Measurements from ENCODE around the gene GAREM1.
"Not testable (repeated sequence)": the region's sequence is repeated elsewhere in the genome, so short reads cannot be mapped to it uniquely, and the experiment has no call there.

Gene GAREM1

DNA sequence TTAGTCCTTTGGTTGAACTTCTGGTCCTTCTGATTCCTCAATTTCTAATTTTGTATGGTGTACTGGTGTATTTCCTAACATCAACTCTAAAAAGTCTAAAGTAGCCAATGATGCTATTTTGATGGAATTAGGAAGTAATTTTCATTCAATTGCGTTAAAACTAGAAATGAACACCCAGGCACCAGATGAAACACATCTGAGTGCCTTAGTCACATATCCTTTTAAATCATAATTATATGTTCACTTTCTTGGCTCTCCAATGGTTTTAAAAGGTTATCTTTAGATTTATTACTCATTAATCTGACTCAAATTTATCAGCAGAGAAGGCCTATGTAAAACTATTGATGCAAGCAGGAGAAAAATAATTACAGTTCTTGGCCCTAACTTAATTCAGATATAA lies 119.7 kb downstream of the GAREM1 start:
- no peak for DNase-seq (ENCODE audit: low spot score)
- in situ Hi-C loops (cut with MboI; ENCODE audit: low sequenced_read_pairs, unreplicated experiment): no loop called here
- TF ChIP-seq, protein P1, sequence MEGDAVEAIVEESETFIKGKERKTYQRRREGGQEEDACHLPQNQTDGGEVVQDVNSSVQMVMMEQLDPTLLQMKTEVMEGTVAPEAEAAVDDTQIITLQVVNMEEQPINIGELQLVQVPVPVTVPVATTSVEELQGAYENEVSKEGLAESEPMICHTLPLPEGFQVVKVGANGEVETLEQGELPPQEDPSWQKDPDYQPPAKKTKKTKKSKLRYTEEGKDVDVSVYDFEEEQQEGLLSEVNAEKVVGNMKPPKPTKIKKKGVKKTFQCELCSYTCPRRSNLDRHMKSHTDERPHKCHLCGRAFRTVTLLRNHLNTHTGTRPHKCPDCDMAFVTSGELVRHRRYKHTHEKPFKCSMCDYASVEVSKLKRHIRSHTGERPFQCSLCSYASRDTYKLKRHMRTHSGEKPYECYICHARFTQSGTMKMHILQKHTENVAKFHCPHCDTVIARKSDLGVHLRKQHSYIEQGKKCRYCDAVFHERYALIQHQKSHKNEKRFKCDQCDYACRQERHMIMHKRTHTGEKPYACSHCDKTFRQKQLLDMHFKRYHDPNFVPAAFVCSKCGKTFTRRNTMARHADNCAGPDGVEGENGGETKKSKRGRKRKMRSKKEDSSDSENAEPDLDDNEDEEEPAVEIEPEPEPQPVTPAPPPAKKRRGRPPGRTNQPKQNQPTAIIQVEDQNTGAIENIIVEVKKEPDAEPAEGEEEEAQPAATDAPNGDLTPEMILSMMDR (IDR thresholded peaks at IDR 0.05; ENCODE audit: borderline replicate concordance, control extremely low read depth, extremely low read depth, insufficient read depth, missing control alignments): no peak

DNA sequence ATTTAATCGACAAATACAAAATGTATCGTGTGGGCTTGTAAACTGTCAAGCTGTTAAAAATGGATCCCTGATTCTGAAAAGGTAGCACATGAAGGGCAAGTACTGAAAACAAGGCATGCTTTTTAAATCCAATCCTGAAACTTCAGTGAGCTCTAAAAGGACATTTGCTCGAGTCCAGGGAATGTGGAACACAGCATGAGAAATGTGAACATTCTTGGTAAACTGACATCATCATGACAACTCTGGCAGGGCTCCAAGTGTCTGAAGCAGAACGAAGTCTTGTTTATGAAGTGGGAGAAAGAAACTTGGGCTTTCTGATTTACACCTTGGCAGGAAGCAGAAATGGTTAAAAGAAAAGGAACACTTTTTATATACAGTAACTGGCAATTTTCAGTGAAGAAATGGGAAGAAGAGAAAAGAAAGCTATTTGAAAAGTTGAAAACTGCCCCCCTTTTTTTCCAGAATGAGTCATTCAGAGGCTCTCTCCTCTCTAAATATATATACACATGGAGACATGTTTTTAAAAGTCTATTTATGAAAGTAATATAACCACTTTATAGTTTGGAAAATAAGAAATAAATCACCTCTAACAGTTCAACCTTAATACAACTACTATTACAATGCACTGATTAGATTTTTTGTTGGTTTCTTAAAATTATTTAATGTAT lies 120.8 kb downstream of the GAREM1 start:
- in situ Hi-C loops (cut with MboI; ENCODE audit: low sequenced_read_pairs, unreplicated experiment): no loop called here
- no peak for DNase-seq (ENCODE audit: low spot score)
- TF ChIP-seq, protein P1 (IDR thresholded peaks at IDR 0.05; ENCODE audit: borderline replicate concordance, control extremely low read depth, extremely low read depth, insufficient read depth, missing control alignments): no peak

DNA sequence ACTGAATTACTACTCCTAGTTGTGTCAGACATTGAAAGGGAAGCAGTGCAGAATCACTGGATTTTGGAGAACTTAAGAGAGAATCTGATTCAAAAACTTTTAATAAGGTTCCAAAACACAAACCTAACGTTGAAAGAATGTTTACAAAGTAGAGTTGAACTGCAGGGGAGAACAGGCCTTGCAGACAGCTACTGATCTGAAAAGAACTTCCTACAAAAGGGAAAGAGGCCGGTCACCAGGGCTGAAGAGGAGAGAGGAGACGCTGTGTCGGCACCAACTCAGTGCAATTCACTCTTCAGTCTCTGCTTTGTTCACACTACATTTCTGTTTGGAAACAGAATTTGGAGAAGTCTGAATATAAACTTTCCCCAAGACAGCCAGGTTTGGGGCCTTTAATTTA lies 124.0 kb downstream of the GAREM1 start:
- in situ Hi-C loops (cut with MboI; ENCODE audit: low sequenced_read_pairs, unreplicated experiment): no loop called here
- no peak for DNase-seq (ENCODE audit: low spot score)
- TF ChIP-seq, protein P1 (IDR thresholded peaks at IDR 0.05; ENCODE audit: borderline replicate concordance, control extremely low read depth, extremely low read depth, insufficient read depth, missing control alignments): no peak

DNA sequence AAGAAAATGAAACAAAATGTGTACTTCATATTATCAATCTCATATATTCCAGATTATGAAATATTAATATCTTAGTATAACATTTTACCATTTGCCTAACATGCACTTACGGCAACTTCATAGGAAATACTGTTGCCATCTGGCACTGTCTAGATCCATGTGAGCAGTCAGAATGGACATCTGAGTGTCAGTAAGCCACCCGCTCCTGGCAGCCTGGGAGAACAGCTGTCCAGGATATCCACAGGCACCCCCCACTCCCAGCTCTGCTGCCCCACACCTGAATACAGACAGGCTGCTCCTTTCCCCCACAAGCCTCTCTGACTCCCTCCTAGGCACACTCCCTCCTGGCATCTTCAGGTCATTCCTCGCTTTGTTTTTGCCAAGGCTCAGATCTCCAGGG lies 127.0 kb downstream of the GAREM1 start:
- DNase-seq (ENCODE audit: low spot score): no peak
- TF ChIP-seq, protein P1 (IDR thresholded peaks at IDR 0.05; ENCODE audit: borderline replicate concordance, control extremely low read depth, extremely low read depth, insufficient read depth, missing control alignments): no peak
- in situ Hi-C loops (cut with MboI; ENCODE audit: low sequenced_read_pairs, unreplicated experiment): no loop called here

DNA sequence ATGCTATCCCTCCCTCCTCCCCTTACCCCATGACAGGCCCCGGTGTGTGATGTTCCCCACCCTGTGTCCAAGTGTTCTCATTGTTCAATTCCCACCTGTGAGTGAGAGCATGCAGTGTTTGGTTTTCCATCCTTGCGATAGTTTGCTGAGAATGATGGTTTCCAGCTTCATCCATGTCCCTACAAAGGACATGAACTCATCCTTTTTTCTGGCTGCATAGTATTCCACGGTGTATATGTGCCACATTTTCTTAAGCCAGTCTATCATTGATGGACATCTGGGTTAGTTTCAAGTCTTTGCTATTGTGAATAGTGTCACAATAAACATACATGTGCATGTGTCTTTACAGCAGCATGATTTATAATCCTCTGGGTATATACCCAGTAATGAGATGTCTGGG lies 129.6 kb downstream of the GAREM1 start:
- DNase-seq (ENCODE audit: low spot score); in situ Hi-C loops (cut with MboI; ENCODE audit: low sequenced_read_pairs, unreplicated experiment): not testable (repeated sequence)

DNA sequence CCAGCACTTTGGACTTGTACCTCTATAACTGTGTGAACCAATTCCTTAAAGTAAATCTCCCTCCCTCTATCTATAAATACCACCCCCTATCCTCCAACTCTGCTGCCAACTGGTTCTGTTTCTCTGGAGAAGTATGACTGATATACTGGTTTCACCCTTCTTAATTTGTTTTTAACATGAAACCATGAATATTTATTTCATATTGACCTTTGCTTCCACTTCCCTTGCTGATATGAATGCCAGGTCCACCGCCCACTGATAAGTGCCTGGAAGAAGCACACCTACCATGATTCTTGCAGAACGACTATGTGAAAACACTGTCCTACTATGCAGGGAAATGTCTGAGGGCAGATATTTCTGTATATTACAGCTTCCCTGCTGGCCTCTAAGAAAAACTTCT lies 131.6 kb downstream of the GAREM1 start:
- TF ChIP-seq, protein P1 (IDR thresholded peaks at IDR 0.05; ENCODE audit: borderline replicate concordance, control extremely low read depth, extremely low read depth, insufficient read depth, missing control alignments): no peak
- DNase-seq (ENCODE audit: low spot score): no peak
- in situ Hi-C loops (cut with MboI; ENCODE audit: low sequenced_read_pairs, unreplicated experiment): no loop called here

DNA sequence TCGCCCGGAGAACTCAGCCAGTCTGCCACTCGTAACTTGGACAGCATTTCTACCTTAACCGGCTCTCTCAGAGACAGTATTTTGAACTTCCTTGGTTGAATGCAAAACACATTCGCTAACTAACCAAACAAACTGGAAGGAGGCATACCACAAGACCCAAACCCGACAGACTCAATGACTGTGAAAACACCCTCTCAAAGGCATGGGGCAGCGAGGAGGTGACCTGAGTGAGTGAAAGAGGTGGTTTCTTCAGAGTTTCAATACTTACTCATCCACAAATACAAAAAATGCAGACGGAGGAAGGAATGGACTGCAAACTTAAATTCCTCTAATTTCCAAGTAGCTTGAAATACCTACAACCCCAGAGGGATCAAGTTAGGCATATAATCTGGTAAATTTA lies 132.9 kb downstream of the GAREM1 start:
- DNase-seq (ENCODE audit: low spot score): no peak
- TF ChIP-seq, protein P1 (IDR thresholded peaks at IDR 0.05; ENCODE audit: borderline replicate concordance, control extremely low read depth, extremely low read depth, insufficient read depth, missing control alignments): no peak
- in situ Hi-C loops (cut with MboI; ENCODE audit: low sequenced_read_pairs, unreplicated experiment): no loop called here
